GM13977 (cell line): ENCODE results near the gene CCDC88C.

Experiments used
- DNase-seq: peaks from one replicate; pipeline ENCODE4 v3.0.0; 2012; ENCODE audit warnings: low spot score
- CTCF ChIP-seq: IDR thresholded peaks from 2 replicates; pipeline ENCODE4 v1.5.1; 2012; ENCODE audit warnings: mild to moderate bottlenecking, control low read depth; ENCODE audit not compliant: insufficient read depth; ENCODE audit errors: extremely low read depth, missing control alignments
- in situ Hi-C: fragments of 300-500 bp; cut with MboI; formaldehyde crosslinking; loops from one replicate; pipeline ENCODE4 v1.12.0; 2022; ENCODE audit warnings: low sequenced_read_pairs, low pct_unique_long_range_greater_than_20kb, mixed read lengths, inconsistent platforms; ENCODE audit not compliant: unreplicated experiment

CCDC88C gene

GRCh38 chr14:91348845-91349465, 68.7 kb downstream of the CCDC88C start:
- no peak for DNase-seq
- TF ChIP-seq CTCF, result no peak
- in situ Hi-C loops, result no loop called here

DNA sequence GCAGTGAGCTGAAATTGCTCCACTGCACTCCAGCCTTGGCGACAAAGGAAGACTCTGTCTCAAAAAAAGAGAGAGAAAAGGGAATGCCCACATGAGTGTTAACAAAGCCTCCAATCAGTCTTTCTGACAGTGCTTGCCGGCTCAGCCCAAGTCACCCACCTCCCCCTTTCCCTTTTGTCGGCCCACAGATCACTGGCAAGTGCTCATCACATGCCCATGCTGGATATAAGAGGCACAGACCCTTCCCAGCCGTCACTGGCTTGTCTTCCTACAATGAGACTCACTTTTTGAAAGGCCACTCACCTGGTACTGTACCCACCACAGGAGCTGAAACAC, 70.8 kb downstream of the CCDC88C start:
- DNase-seq, result no peak
- no peak for TF ChIP-seq CTCF
- in situ Hi-C loops, result no loop called here

GRCh38 chr14:91344096-91344495, 73.5 kb downstream of the CCDC88C start:
- in situ Hi-C loops, result no loop called here
- no peak for DNase-seq
- TF ChIP-seq CTCF, result no peak

DNA sequence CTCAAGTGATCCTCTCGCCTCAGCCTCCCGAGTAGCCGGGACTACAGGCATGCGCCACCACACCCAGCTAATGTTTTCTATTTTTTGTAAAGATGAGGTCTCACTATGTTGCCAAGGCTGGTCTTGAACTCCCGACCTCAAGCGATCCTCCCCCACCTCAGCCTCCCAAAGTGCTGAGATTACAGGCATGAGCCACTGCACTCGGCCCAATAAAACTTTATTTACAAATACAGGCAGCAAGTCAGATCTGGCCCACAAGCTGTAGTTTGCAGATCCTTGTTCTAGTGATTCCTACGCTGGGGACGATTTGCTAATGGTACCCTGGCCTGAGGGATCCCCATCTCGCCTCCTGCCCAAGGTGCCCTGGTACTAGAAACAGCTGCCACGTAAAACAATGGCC, 74.6 kb downstream of the CCDC88C start:
- in situ Hi-C loops, result no loop called here
- DNase-seq, result no peak
- no peak for TF ChIP-seq CTCF

GRCh38 chr14:91342206-91342760, 75.3 kb downstream of the CCDC88C start:
- no peak for TF ChIP-seq CTCF
- in situ Hi-C loops, result no loop called here
- no peak for DNase-seq

GRCh38 chr14:91341751-91342154, 75.9 kb downstream of the CCDC88C start:
- no peak for DNase-seq
- in situ Hi-C loops, result no loop called here
- no peak for TF ChIP-seq CTCF
